GM21423 (cell line): ENCODE results near the gene UBAP2.
"Not testable (repeated sequence)": the region's sequence is repeated elsewhere in the genome, so short reads cannot be mapped to it uniquely, and the experiment has no call there.

Experiments used
- ATAC-seq: cut with Tn5 transposase; IDR thresholded peaks from one replicate; pipeline ENCODE4 v1.9.1; 2021; ENCODE audit warnings: mild to moderate bottlenecking, moderate library complexity; ENCODE audit not compliant: unreplicated experiment

Gene UBAP2

DNA sequence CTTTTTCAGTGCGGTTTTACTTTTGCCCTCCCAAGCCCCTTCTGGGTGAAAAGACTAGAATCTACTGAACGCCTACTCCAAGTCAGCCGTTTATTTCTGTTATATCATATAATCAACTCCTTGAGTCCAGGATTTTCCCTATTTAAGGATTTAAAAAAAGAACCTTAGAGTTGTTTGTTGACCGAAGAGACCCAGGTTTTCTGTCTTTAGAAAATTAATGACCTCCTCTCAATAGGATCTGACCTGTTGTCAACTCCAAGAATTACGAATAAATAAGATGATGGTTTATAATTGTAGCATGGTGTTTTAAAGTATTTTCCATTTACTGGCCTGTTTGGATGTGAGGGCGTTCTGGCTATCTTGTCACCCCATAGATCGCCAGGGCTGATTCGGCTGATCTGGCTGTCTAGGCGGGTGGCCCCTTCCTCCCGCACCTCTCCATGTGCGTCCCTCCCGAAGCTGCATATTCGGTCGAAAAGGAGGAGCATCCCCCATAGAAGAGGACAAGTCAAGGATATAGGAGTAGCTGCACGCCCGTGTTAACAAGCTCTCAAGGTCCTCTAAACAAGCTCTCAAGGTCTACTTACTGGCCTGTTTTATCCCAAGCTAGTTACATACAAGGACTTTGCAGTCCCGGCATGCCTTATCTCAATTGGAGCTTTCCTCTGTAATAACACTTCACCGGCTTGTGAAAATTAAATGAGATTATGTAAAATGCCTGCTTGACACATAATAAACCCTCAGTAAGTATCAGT lies 1.1 kb upstream of the UBAP2 start:
- no peak for ATAC-seq

DNA sequence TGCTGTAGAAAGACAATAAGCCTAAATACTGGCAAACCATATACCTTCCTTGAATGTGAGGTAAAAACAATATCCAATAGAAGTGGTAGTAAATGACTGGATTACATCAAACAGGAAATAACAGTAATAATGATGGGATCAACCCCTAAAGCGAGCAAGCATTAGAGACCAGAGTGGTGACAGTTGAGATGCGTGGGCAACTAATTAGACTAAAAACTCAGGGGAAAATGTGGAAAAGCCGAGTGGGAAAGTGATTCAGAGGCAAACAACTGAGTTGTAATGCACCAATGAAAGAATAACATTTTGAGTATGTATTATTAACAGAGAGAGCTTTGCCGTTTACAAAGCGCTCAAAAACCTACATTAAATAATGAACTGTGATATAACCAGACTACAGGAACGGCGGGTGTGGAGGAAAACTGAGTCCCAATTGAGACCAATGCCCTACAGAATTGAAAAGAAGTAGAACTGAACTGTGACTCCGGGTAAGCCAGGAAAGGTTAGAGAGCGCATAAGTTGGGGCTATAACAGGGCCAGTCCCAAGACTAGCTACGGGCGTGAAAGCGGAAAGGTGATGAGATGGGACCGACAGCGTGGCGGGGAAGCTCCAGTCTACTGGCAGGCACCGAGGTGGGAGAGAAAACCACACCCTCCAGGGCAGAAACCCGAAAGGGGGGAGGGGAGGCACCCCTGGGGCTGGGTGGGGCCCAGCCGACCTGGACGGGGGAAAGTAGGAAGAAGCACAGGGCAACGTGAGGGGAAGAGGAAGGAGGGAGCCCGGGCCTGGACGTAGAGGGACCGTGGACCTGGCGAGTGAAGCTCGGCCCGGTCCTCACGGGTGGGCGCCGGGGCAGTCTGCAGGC lies 592 bp downstream of the UBAP2 start:
- ATAC-seq: peak; percentile 31

DNA sequence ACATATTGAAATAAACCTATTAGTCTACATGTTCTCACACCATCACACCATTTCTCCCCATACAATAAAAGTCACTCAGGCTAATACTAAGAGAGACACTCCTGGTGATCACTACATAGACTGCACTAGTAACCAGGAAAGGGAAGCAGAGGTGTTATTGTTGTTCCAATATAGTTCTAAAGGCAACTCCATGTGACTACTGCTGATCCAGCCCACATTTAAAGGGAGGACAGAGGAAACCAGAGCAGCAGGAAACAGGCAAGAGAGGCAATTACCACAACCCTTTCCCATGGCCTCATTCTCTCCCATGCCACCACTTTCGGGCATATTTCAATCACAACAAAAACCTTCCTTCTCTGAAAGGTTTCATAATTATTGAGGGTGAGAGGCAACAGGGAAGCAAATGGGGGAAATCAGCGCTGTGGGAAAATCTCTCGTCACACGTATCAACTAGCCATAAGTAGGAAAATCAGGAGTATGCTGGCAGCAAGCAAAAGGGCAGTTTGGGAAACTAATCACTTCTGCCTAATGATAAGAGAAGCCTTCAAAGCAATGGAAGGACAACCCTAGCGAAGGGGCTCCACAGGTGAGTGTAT lies 1.8 kb downstream of the UBAP2 start:
- no peak for ATAC-seq

GRCh38 chr9:34045903-34046302 lies 2.8 kb downstream of the UBAP2 start:
- ATAC-seq: no peak

GRCh38 chr9:34042074-34042473 lies 6.6 kb downstream of the UBAP2 start:
- ATAC-seq: not testable (repeated sequence)

DNA sequence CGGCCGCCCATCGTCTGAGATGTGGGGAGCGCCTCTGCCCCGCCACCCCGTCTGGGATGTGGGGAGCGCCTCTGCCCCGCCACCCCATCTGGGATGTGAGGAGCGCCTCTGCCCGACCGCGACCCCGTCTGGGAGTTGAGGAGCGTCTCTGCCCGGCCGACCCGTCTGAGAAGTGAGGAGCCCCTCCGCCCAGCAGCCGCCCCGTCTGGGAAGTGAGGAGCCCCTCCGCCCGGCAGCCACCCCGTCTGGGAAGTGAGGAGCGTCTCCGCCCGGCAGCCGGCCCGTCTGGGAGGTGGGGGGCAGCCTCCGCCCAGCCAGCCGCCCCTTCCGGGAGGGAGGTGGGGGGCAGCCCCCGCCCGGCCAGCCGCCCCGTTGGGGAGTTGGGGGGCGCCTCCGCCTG lies 9.8 kb downstream of the UBAP2 start:
- not testable (repeated sequence) for ATAC-seq

GRCh38 chr9:34037626-34038025 lies 11.1 kb downstream of the UBAP2 start:
- ATAC-seq: no peak

GRCh38 chr9:34036625-34037024 lies 12.1 kb downstream of the UBAP2 start:
- no peak for ATAC-seq

DNA sequence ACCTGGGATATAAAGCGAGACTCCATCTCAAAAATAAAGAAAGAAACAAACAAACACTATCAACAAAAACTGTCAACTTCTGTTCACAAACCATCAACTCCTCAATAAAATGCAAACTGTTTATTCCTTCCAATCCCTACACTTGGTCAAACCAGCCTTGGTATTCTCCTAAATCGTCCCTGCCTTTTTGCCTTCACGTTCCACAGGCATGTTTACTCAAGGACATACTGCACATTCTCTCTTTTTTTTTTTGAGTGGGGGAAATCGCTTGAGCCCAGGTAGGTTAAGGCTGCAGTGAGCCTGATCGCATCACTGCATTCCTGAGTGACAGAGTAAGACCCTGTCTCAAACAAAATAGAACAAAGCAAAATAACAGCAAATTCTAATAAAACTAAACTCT lies 13.0 kb downstream of the UBAP2 start:
- ATAC-seq: no peak

GRCh38 chr9:34034698-34035065 lies 14.0 kb downstream of the UBAP2 start:
- ATAC-seq: no peak

DNA sequence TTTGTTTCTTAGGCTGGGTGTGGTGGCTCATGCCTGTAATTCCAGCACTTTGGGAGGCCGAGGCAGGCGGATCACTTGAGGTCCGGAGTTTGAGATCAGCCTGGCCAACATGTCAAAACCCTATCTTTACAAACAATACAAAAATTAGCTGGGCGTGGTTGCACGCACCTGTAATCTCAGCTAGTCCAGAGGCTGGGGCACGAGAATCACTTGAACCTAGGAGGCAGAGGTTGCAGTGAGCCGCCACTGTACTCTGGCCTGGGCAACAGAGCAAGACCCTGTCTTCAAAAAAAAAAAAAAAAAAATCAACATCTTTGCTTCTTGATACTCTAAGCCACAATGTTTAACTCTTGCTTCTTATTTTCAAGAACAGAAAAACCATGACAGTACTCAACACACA lies 16.1 kb downstream of the UBAP2 start:
- no peak for ATAC-seq

DNA sequence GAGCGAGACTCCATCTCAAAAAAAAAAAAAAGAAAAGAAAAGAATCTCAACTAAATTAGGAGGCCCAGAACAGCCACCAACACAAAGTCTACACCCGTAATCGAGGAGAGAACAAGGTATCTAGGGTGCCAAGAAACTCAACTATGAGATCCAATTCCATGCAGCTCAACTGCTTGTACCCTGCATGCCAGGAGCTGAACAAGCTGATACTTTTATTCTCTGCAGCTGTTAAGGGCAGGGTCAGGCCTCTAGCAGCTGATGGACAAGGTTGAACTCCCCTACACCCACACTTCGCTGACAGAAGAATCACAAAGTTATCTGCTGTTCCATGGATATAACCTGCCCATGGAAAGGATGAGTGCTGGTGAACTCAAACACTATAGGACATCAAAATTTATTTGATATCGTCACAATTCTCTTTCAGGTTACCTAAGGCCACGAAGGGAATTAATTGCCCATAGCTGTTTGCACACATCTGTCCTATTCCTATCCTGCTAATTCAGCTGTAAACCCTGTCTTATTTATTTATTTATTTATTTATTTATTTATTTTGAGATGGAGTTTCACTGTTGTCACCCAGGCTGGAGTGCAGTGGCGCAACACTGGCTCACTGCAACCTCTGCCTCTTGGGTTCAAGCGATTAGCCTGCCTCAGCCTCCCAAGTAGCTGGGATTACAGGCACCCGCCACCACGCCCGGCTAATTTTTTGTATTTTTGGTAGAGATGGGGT lies 20.7 kb downstream of the UBAP2 start:
- no peak for ATAC-seq

DNA sequence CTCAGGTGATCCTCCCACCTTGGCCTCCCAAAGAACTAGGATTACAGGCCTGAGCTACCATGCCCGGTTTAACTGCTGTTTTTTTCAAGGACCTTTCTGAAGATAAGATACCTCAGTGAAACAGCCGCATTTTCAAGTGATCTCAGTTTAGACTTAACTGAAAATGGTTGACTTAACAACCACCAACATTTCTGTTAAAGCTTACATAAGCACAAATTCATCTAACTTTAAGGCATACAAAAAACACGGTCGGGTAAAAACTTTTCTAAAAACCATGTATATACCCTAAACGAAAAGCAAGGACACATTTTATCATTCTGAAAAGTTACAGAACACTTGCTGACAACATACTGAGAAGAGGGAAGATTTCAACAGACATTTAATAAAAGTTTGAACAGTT lies 22.9 kb downstream of the UBAP2 start:
- no peak for ATAC-seq

GRCh38 chr9:34025062-34025461 lies 23.6 kb downstream of the UBAP2 start:
- ATAC-seq: no peak

DNA sequence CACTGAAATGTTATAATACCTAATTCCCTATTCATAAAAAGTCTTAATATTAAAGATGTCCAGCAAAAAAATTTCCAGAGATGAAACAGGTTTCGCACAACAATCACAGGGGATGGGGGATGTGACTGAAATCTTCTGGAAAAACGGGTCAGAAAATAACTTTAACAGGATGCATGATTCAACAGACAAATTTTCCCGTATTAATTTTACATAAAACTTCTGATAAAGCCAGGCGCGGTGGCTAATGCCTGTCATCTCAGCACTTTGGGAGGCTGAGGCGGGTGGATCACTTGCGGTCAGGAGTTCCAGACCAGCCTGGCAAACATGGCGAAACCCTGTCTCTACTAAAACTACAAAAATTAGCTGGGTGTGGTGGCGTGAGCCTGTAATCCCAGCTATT lies 24.2 kb downstream of the UBAP2 start:
- not testable (repeated sequence) for ATAC-seq

GRCh38 chr9:34016149-34016548 lies 32.5 kb downstream of the UBAP2 start:
- no peak for ATAC-seq

DNA sequence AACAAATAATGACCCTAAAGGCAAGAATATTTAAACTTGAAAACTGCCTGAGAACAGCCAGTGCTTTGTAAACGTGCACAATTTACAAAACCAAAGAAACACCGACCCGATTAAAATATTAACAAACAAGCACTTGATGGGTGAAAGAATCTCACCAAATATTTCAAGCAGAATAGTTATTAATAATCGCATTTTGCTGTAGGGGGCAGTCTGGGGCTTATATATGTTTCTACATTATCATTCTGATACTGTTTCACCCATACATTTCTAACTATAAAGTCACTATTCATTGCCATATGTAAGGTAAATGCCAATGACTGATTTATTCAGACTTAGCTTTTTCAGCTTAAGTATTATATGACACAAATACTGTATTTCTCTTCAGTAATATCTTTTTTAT lies 37.7 kb downstream of the UBAP2 start:
- ATAC-seq: no peak

- no peak for ATAC-seq
Measured at GRCh38 chr9:34001951-34002350, 46.7 kb downstream of the UBAP2 start.

DNA sequence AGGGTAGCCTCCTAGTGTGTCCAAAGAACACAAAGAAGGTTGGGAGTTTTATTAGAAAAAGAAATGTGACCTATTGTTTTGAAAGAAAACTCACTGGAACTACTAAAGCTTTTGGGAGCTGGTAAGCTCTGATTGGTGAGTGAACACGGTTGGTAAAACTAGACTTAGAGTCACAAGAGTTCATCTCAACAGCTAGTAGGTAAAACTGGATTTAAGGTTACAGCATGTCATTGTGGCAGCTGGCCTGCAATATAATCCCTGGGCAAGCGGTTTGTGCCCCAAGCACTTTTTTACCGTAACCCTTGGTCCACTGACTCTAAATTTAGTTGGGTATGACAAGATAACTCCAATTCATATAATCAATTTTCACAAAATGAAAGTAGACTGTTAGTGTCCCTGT lies 47.4 kb downstream of the UBAP2 start:
- no peak for ATAC-seq

GRCh38 chr9:33995449-33995848 lies 53.2 kb downstream of the UBAP2 start:
- no peak for ATAC-seq

DNA sequence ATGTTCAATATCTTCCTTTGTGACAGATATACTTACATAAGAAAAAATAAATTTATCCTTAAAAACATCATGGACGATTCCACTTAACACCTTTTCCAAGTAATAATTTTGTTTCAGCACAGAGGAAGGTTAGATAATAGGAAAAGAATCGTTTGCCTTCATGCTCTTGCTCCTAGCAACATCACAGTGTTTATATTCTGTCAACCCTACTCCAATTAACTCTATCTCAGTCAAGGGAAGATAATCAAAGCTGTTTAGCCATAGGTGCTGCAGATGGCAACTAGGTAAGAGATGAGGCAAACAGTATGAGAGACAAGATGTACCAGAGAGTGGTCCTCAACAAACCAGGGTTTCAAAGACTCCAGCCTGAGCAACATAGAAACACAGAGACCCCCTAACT lies 55.6 kb downstream of the UBAP2 start:
- no peak for ATAC-seq
